HG02642 (cell line): ENCODE measurements around the gene SLC17A8.
"Not testable (repeated sequence)": the region's sequence is repeated elsewhere in the genome, so short reads cannot be mapped to it uniquely, and the experiment has no call there.

Experiments
- ATAC-seq: cut with Tn5 transposase; IDR thresholded peaks from one replicate; pipeline ENCODE4 v1.9.1; 2021; ENCODE audit warnings: mild to moderate bottlenecking; ENCODE audit not compliant: unreplicated experiment, poor library complexity

The SLC17A8 gene

GRCh38 chr12:100414739-100415138, 57.9 kb downstream of the SLC17A8 start:
- ATAC-seq: no peak

GRCh38 chr12:100422646-100423045, 65.8 kb downstream of the SLC17A8 start:
- ATAC-seq: no peak

GRCh38 chr12:100426145-100426544, 69.3 kb downstream of the SLC17A8 start:
- no peak for ATAC-seq

- no peak for ATAC-seq
Measured at GRCh38 chr12:100427078-100427477, 70.2 kb downstream of the SLC17A8 start.

- ATAC-seq: not testable (repeated sequence)
Measured at GRCh38 chr12:100430251-100430650, 73.4 kb downstream of the SLC17A8 start.

GRCh38 chr12:100433701-100434100, 76.8 kb downstream of the SLC17A8 start:
- no peak for ATAC-seq

- no peak for ATAC-seq
Measured at GRCh38 chr12:100434177-100434576, 77.3 kb downstream of the SLC17A8 start.

GRCh38 chr12:100435957-100436356, 79.1 kb downstream of the SLC17A8 start:
- no peak for ATAC-seq

GRCh38 chr12:100437038-100437841, 80.4 kb downstream of the SLC17A8 start:
- ATAC-seq: no peak

- ATAC-seq: no peak
Measured at GRCh38 chr12:100439797-100440196, 82.9 kb downstream of the SLC17A8 start.

GRCh38 chr12:100442403-100442802, 85.5 kb downstream of the SLC17A8 start:
- no peak for ATAC-seq

GRCh38 chr12:100443434-100443833, 86.6 kb downstream of the SLC17A8 start:
- no peak for ATAC-seq

GRCh38 chr12:100445081-100445481, 88.2 kb downstream of the SLC17A8 start:
- no peak for ATAC-seq

- no peak for ATAC-seq
Measured at GRCh38 chr12:100447381-100447780, 90.5 kb downstream of the SLC17A8 start.

- ATAC-seq: no peak
Measured at GRCh38 chr12:100448656-100449055, 91.8 kb downstream of the SLC17A8 start.

GRCh38 chr12:100450735-100451134, 93.9 kb downstream of the SLC17A8 start:
- ATAC-seq: no peak

- ATAC-seq: no peak
Measured at GRCh38 chr12:100453951-100454350, 97.1 kb downstream of the SLC17A8 start.

GRCh38 chr12:100455896-100456295, 99.0 kb downstream of the SLC17A8 start:
- no peak for ATAC-seq

- ATAC-seq: no peak
Measured at GRCh38 chr12:100458191-100458590, 101.3 kb downstream of the SLC17A8 start.

GRCh38 chr12:100460702-100461101, 103.8 kb downstream of the SLC17A8 start:
- no peak for ATAC-seq

- ATAC-seq: no peak
Measured at GRCh38 chr12:100461330-100461973, 104.6 kb downstream of the SLC17A8 start.

- no peak for ATAC-seq
Measured at GRCh38 chr12:100463661-100464060, 106.8 kb downstream of the SLC17A8 start.
